GM12878 (cell line): ENCODE results near the gene CDH15. TPM values are rescaled to one million over a fixed set of nuclear protein-coding genes. Genes with fewer than 3 reads are reported as not detected.

ENCODE experiments used
- ATAC-seq: fragments of 200-7000 bp; cut with Tn5 transposase; 3 replicates; pipeline ENCODE4 v1.9.1; 2020; ENCODE audit warnings: mild to moderate bottlenecking, moderate library complexity
- BruUV-seq: library from RNA; stranded (reverse); fragments of 400-500 nt; replicated peaks from 2 replicates; lab custom pipeline; 2021; lab: Mats Ljungman, UMichigan
- CTCF ChIA-PET: fragments of 300-600 bp; sonication (Branson Sonifier 250); formaldehyde crosslinking; extraction: SDS; loops from one replicate; lab custom pipeline; 2021; ENCODE audit warnings: inconsistent platforms; lab: Yijun Ruan, JAX
- POLR2A ChIA-PET: fragments of 350-600 bp; formaldehyde crosslinking; extraction: SDS; loops from one replicate; lab custom pipeline; 2021; ENCODE audit warnings: inconsistent platforms; lab: Charles Lee
- RAD21 ChIA-PET: fragments of 300-600 bp; sonication (Branson Sonifier 250); formaldehyde crosslinking; loops from one replicate; lab custom pipeline; 2023; ENCODE audit warnings: antibody characterized with exemption; ENCODE audit not compliant: unreplicated experiment; lab: Charles Lee
- SMC1A ChIA-PET: fragments of 300-600 bp; sonication (Branson Sonifier 250); formaldehyde crosslinking; loops from one replicate; lab custom pipeline; 2023; ENCODE audit not compliant: unreplicated experiment, uncharacterized antibody; lab: Charles Lee
- DNase-seq: peaks from one replicate; pipeline ENCODE4 v3.0.0-alpha.2; 2011; ENCODE audit warnings: low read depth, low spot score
- FAIRE-seq: peaks from 3 replicates; lab custom pipeline; 2011; peaks lifted over from hg19 to GRCh38; lab: Jason Lieb, UNC
- H2AFZ ChIP-seq: 2 replicates; pipeline ENCODE4 v1.6.0; 2011; ENCODE audit warnings: low read depth, low read length, control low read depth; ENCODE audit not compliant: control insufficient read depth
- H3K27ac ChIP-seq: 2 replicates; pipeline ENCODE4 v1.5.1; 2011; ENCODE audit warnings: control low read depth; ENCODE audit not compliant: control insufficient read depth, insufficient read depth
- H3K27me3 ChIP-seq, 2 experiments: replicated peaks in 1 of 2; 2 replicates each; pipeline versions ENCODE4 v1.6.0 to v1.6.1; 2011; ENCODE audit warnings: low read length in 1 of 2; ENCODE audit not compliant: control insufficient read depth in 2 of 2, insufficient read depth in 2 of 2
- H3K36me3 ChIP-seq, 2 experiments: 2 replicates each; pipeline ENCODE4 v1.5.1; 2011; ENCODE audit warnings: low read length in 1 of 2; ENCODE audit not compliant: control insufficient read depth in 2 of 2, insufficient read depth in 2 of 2
- H3K4me1 ChIP-seq: 2 replicates; pipeline ENCODE4 v1.6.1; 2011; ENCODE audit warnings: mild to moderate bottlenecking, low read length, moderate library complexity, mixed read lengths; ENCODE audit not compliant: control insufficient read depth, insufficient read depth
- H3K4me2 ChIP-seq: 2 replicates; pipeline ENCODE4 v1.6.0; 2011; ENCODE audit warnings: control low read depth; ENCODE audit not compliant: control insufficient read depth, insufficient read depth
- H3K4me3 ChIP-seq: fragments of 200-600 bp; sonication (generic); 2 replicates; pipeline ENCODE4 v1.5.1; 2016
- H3K79me2 ChIP-seq: 2 replicates; pipeline ENCODE4 v1.6.0; 2011; ENCODE audit warnings: low read length; ENCODE audit not compliant: control insufficient read depth, insufficient read depth
- H3K9ac ChIP-seq: 2 replicates; pipeline ENCODE4 v1.8.0; 2011; ENCODE audit warnings: low read length, control low read depth, mixed read lengths; ENCODE audit not compliant: control insufficient read depth, insufficient read depth
- H3K9me3 ChIP-seq: replicated peaks from 3 replicates; pipeline ENCODE4 v1.5.1; 2011; ENCODE audit warnings: mild to moderate bottlenecking, low read length; ENCODE audit not compliant: control insufficient read depth, insufficient read depth
- H4K20me1 ChIP-seq: 2 replicates; pipeline ENCODE4 v1.6.0; 2011; ENCODE audit not compliant: control insufficient read depth, insufficient read depth
- BCL3 ChIP-seq: IDR thresholded peaks from 2 replicates; pipeline ENCODE4 v1.6.1; 2011; ENCODE audit warnings: borderline replicate concordance, low read depth, mild to moderate bottlenecking, moderate library complexity, low read length; ENCODE audit not compliant: insufficient read depth, poor library complexity, severe bottlenecking
- BMI1 ChIP-seq: fragments of 450-650 bp; IDR thresholded peaks from 2 replicates; pipeline ENCODE4 v1.6.1; 2016; ENCODE audit warnings: mild to moderate bottlenecking, moderate library complexity, borderline replicate concordance
- WGBS: methylation state at CpG from one replicate; pipeline ENCODE4 v1.1.6; 2016; ENCODE audit warnings: low lambda C conversion rate; ENCODE audit not compliant: insufficient replicate concordance, insufficient coverage; ENCODE audit errors: missing lambda C conversion rate; 5-methylcytosine and 5-hydroxymethylcytosine counted together
- in situ Hi-C: fragments of 300-500 bp; cut with MboI; formaldehyde crosslinking; loops from 9 replicates; pipeline ENCODE4 v1.14.3; 2018; ENCODE audit warnings: mixed read lengths
- intact Hi-C: fragments of 100-400 bp; cut with micrococcal nuclease; formaldehyde crosslinking; loops from one replicate; pipeline ENCODE4 v1.14.2; 2022; ENCODE audit not compliant: unreplicated experiment
- polyA plus RNA-seq, 11 experiments: library from polyadenylated mRNA; depleted of rRNA in 4 of 11; unstranded in 6 of 11; stranded (reverse) in 5 of 11; fragments of >200 nt; fragmentation: Nextera tagmentation in 4 of 11; fragmentation: Illumina TruSeq in 1 of 11; extraction: Ambion mirVana in 4 of 11; extraction: Trizol in 1 of 11; gene quantifications; 1 replicate in 1 of 11; 2 replicates in 10 of 11; pipeline versions ENCODE4 v1.2.1 to v1.2.3, GENCODE V29; 2011 to 2016; ENCODE audit warnings: inconsistent platforms in 2 of 11, missing spikeins in 2 of 11, low read depth in 1 of 11
- total RNA-seq, 4 experiments: library from RNA; depleted of rRNA in 3 of 4; stranded (reverse); fragments of >200 nt in 3 of 4; fragmentation: Illumina TruSeq in 1 of 4; extraction: Trizol in 1 of 4; gene quantifications; 2 replicates each; pipeline versions ENCODE4 v1.2.1 to v1.2.3, GENCODE V29; 2013 to 2021
- TF ChIP-seq, protein P1 (sequence below): fragments of 450-650 bp; IDR thresholded peaks from 2 replicates; pipeline ENCODE4 v1.6.1; 2017; ENCODE audit warnings: mild to moderate bottlenecking, low read depth, inconsistent platforms; ENCODE audit not compliant: poor library complexity, severe bottlenecking
- TF ChIP-seq, protein P2 (sequence below): IDR thresholded peaks from 2 replicates; pipeline ENCODE4 v1.6.1; 2011; ENCODE audit warnings: borderline replicate concordance, low read depth, mild to moderate bottlenecking, moderate library complexity, mixed read lengths, low read length; ENCODE audit not compliant: insufficient read depth; ENCODE audit errors: extremely low read length

The CDH15 gene
- total and polyA plus RNA-seq, 10 of the 15 experiments (the other 5 are each of a cell fraction or from before 2014, with no cell fraction given) = 0.02 to 0.06 TPM; not detected in 8

DNA sequence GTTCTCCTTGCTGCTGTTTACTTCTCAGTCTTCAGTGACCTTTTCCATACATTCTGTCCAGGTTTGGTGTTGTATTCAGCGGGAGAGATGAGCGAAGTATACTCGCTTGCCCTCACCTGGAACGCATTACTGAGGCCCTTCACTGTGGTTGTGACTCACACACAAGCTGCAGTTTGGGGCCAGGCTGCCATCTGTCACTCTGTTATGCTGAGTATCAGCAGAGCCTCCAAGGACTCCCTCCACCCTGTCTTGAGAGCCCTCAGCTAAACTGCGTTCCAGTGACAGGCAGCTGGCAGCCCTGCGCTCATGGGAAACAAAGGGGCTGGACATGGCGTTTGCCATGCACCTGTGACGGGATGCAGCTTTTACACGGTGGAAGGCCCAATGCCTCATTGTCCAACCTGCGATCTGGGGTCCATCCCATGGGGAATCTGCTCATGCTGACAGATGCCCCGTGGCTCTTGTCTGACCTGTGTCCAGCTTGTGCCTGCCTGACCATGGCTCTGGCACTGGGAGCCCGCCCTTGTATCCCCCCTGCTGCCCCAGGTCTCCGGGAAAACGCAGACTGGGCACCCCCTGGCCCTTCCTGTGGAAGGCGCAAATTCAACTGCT, 39.5 kb downstream of the CDH15 start:
- ATAC-seq (no peak), DNase-seq (no peak), FAIRE-seq (no peak)
- 55% methylated on average over 15 of the region's 15 CpGs for WGBS
- H3K9ac ChIP-seq = no peak overlapping the region
- no peaks in the 10 kb centered on the region for H3K79me2 ChIP-seq
- ChIA-PET SMC1A (no interaction called here), CTCF (no interaction called here), POLR2A (no interaction called here), RAD21 (no interaction called here)
- in situ Hi-C loops = loop anchor here (5.0 kb wide), 1 partner anchor 464 kb away; no protein-coding TSS in a partner anchor
- no peaks in the 10 kb centered on the region for H3K9me3 ChIP-seq
- no peak overlapping the region for H3K27ac ChIP-seq
- no peaks in the 10 kb centered on the region for H3K36me3 ChIP-seq
- H2AFZ ChIP-seq = no peak overlapping the region
- H4K20me1 ChIP-seq = no peaks in the 10 kb centered on the region
- no TSS peak for BruUV-seq
- H3K4me1 ChIP-seq = 0 out of 2 replicates have a peak, but pooled peaks cover 3% of the 10 kb centered on the region
- H3K4me2 ChIP-seq = no peak overlapping the region
- peaks cover 0 to 2% of the 10 kb centered on the region in 2 experiments; a peak in 1 of 4 replicates for H3K27me3 ChIP-seq
- TF ChIP-seq, protein P1, sequence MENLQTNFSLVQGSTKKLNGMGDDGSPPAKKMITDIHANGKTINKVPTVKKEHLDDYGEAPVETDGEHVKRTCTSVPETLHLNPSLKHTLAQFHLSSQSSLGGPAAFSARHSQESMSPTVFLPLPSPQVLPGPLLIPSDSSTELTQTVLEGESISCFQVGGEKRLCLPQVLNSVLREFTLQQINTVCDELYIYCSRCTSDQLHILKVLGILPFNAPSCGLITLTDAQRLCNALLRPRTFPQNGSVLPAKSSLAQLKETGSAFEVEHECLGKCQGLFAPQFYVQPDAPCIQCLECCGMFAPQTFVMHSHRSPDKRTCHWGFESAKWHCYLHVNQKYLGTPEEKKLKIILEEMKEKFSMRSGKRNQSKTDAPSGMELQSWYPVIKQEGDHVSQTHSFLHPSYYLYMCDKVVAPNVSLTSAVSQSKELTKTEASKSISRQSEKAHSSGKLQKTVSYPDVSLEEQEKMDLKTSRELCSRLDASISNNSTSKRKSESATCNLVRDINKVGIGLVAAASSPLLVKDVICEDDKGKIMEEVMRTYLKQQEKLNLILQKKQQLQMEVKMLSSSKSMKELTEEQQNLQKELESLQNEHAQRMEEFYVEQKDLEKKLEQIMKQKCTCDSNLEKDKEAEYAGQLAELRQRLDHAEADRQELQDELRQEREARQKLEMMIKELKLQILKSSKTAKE = no peak
- TF ChIP-seq, protein P2, sequence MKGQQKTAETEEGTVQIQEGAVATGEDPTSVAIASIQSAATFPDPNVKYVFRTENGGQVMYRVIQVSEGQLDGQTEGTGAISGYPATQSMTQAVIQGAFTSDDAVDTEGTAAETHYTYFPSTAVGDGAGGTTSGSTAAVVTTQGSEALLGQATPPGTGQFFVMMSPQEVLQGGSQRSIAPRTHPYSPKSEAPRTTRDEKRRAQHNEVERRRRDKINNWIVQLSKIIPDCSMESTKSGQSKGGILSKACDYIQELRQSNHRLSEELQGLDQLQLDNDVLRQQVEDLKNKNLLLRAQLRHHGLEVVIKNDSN = no peak
- TF ChIP-seq BMI1 (no peak), BCL3 (peak; percentile 43)
- intact Hi-C loops = loop anchor here (10.0 kb wide), 1 partner anchor 466 kb away; no protein-coding TSS in a partner anchor
- no peak overlapping the region for H3K4me3 ChIP-seq
